Stomach (tissue), 9 donors: ENCODE data around the gene GDPGP1. TPM values are rescaled to one million over a fixed set of nuclear protein-coding genes. Genes with fewer than 3 reads are reported as not detected.
A peak's percentile ranks its signal among the peaks of the same experiment; 100 is the strongest.

ENCODE experiments used
- DNase-seq, 2 donors: peaks; one replicate each; pipeline versions ENCODE4 v3.0.0 to v3.0.0-alpha.2; 2013 to 2019
- H3K27ac ChIP-seq, 5 donors: fragments of 200-600 bp in 4 of 5; sonication (generic) in 4 of 5; one replicate each; pipeline ENCODE4 v1.5.1; 2013 to 2019; ENCODE audit warnings: mild to moderate bottlenecking in 1 of 5, moderate library complexity in 1 of 5
- H3K27me3 ChIP-seq, 3 donors: fragments of 200-600 bp; sonication (generic); one replicate each; pipeline ENCODE4 v1.5.1; 2017 to 2019; ENCODE audit warnings: mixed run types in 1 of 3
- H3K36me3 ChIP-seq, 4 donors: fragments of 200-600 bp; sonication (generic); 1 replicate in 3 of 4; 2 replicates in 1 of 4; pipeline ENCODE4 v1.5.1; 2016 to 2019
- H3K4me1 ChIP-seq, 4 donors: fragments of 200-600 bp; sonication (generic); one replicate each; pipeline ENCODE4 v1.5.1; 2016 to 2019
- H3K4me3 ChIP-seq, 4 donors: fragments of 200-600 bp; sonication (generic) in 3 of 4; one replicate each; pipeline ENCODE4 v1.5.1; 2016 to 2019; ENCODE audit warnings: mild to moderate bottlenecking in 1 of 4
- H3K9me3 ChIP-seq, 4 donors: fragments of 200-600 bp; sonication (generic); one replicate each; pipeline ENCODE4 v1.5.1; 2016 to 2019
- EP300 ChIP-seq: sonication (generic); formaldehyde crosslinking; IDR thresholded peaks from one replicate; pipeline ENCODE4 v1.6.1; 2017; ENCODE audit warnings: antibody characterized with exemption
- POLR2A ChIP-seq, 4 donors: fragments of 450-650 bp; IDR thresholded peaks; one replicate each; pipeline ENCODE4 v1.6.1; 2016; ENCODE audit warnings: antibody characterized with exemption in 4 of 4, control low read depth in 2 of 4, mild to moderate bottlenecking in 1 of 4, moderate library complexity in 1 of 4
- POLR2AphosphoS5 ChIP-seq, 3 donors: sonication (generic); formaldehyde crosslinking; IDR thresholded peaks; one replicate each; pipeline ENCODE4 v1.6.1; 2016; ENCODE audit warnings: antibody characterized with exemption in 3 of 3
- WGBS, 5 donors: extraction: QIAGEN DNeasy Blood & Tissue Kit in 3 of 5; methylation state at CpG; one replicate each; pipeline versions ENCODE4 v1.1.5 to v1.1.7; 2013 to 2018; 5-methylcytosine and 5-hydroxymethylcytosine counted together
- intact Hi-C: fragments of 100-400 bp; cut with DNase I; formaldehyde crosslinking; loops from one replicate; pipeline ENCODE4 v1.15.1; 2023; ENCODE audit warnings: low total_unique reads
- polyA plus RNA-seq, 3 donors: library from polyadenylated mRNA; stranded (reverse); fragments of 200-250 nt; gene quantifications; one replicate each; pipeline ENCODE4 v1.2.3, GENCODE V29; 2013
- total RNA-seq, 5 donors: library from RNA; depleted of rRNA; stranded (reverse); fragments of >200 nt; gene quantifications; one replicate each; pipeline versions ENCODE4 v1.1.0 to v1.2.3, GENCODE V29; 2014 to 2016
- TF ChIP-seq, protein P1 (sequence below), 7 experiments: fragments of 450-650 bp in 4 of 7; fragments of 200-600 bp in 3 of 7; sonication (generic) in 3 of 7; IDR thresholded peaks; one replicate each; pipeline ENCODE4 v1.5.1; 2016 to 2019; ENCODE audit warnings: antibody characterized with exemption in 7 of 7, control low read depth in 2 of 7, mild to moderate bottlenecking in 1 of 7
- donor health status: healthy with polysubstance abuse.
- donor health status: Bipolar disorder and iron deficiency.
- donor health status: healthy.

The GDPGP1 gene
- total and polyA plus RNA-seq, 8 donors: under 0.01 to 26.6 (median 3.2) TPM; not detected in 1

DNA sequence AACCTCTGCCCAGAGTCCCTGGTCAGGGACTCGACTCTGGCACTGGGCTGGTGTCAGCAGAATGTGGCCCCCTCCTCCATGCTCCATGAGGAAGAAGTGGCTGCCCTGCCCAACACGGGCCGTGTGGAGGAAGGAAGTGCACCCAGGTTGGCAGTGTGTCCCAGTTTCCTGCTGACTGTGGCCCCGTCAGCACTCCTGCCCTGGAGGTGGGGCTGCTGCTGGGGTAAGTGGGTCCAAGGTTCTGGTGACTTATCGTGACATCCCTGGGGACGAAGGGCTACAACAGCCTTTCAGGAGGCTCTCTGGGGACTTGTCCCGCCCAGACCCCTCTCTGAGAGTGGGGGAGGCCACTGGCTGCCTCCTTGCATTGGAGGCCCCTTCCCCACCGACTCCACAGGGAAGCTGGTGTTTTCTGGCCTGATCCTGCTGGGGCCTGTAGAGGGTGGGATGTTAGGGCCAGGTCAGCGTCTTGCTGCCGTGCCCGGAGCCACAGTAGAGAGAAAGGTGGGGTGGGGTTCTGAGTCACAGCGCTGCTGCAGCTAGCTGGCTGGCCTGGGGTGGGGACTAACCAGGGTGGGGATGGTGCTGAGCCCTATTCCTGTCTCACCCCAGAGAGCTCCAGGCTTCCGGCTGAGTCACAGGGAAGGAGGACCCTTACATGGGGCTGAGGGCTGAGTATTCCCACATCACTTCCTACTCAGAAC lies 22.4 kb upstream of the GDPGP1 start:
- peak; percentile 79 to 92 for DNase-seq
- TF ChIP-seq, protein P1, sequence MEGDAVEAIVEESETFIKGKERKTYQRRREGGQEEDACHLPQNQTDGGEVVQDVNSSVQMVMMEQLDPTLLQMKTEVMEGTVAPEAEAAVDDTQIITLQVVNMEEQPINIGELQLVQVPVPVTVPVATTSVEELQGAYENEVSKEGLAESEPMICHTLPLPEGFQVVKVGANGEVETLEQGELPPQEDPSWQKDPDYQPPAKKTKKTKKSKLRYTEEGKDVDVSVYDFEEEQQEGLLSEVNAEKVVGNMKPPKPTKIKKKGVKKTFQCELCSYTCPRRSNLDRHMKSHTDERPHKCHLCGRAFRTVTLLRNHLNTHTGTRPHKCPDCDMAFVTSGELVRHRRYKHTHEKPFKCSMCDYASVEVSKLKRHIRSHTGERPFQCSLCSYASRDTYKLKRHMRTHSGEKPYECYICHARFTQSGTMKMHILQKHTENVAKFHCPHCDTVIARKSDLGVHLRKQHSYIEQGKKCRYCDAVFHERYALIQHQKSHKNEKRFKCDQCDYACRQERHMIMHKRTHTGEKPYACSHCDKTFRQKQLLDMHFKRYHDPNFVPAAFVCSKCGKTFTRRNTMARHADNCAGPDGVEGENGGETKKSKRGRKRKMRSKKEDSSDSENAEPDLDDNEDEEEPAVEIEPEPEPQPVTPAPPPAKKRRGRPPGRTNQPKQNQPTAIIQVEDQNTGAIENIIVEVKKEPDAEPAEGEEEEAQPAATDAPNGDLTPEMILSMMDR (IDR thresholded peaks at IDR 0.05): no peak
- no peak for TF ChIP-seq POLR2A (IDR thresholded peaks at IDR 0.05)
- peak in 2 of 3 donors; percentile 61 to 69 for TF ChIP-seq POLR2AphosphoS5 (IDR thresholded peaks at IDR 0.05)
- Histone ChIP-seq H3K36me3 (peaks cover 0 to 37% (median 14%) of the 10 kb centered on the region in 4 donors), H3K27me3 (no peaks in the 10 kb centered on the region), H3K4me1 (peaks cover 39 to 66% (median 54%) of the 10 kb centered on the region in 4 donors), H3K27ac (peak overlapping the region; percentile 83 to 89 (median 84)), H3K9me3 (no peaks in the 10 kb centered on the region), H3K4me3 (no peak overlapping the region)
- 24 to 45% (median 36%) methylated on average over 11 to 13 of the region's 13 CpGs for WGBS, 5 donors
- intact Hi-C loops: no loop called here

DNA sequence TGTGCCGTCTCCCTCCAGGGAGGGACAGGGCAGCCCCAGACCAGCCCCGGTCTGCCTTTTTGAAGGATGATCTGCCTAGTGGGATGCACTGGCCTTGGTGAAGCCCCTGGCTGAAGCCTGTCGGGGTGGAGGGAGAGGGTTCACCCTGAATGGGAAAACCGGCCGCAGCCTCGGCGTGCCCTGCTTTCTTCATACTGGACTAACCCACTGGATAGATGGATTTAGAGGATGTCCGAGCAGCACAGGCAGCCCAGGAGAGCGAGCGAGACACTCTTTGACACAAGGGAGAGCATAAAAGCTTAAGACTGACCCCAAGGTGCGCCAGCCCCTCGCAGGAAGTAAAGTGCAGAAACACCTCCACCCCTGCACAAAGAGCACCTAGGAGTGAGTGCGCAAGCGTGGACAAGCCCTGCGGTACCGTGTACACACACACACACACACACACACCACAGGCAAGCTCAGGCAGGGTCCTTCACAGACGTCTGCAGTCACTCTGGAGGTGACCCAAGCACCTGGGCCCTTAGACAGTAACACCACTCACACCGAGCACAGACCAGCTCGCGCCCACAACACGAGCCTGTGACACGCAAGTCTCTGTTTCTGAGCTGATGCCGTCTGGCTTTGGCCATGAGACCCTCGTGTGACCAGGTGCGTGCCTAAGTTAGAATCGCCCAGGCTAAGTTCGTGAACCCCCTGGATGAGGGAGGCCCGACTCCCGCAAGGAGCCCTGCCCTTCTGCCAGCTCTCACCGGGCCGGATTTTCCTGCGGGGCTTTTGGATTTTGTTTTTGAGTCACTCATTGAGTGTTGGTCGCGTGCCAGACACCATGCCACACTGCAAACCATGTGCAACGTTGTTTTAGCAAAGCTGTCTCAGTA lies 21.5 kb upstream of the GDPGP1 start:
- intact Hi-C loops: no loop called here
- no peak for TF ChIP-seq POLR2A (IDR thresholded peaks at IDR 0.05)
- TF ChIP-seq POLR2AphosphoS5 (IDR thresholded peaks at IDR 0.05): no peak
- TF ChIP-seq EP300: no peak
- TF ChIP-seq, protein P1 (IDR thresholded peaks at IDR 0.05): no peak
- peaks cover 39 to 63% (median 54%) of the 10 kb centered on the region in 4 donors for H3K4me1 ChIP-seq
- H3K9me3 ChIP-seq: no peaks in the 10 kb centered on the region
- no peaks in the 10 kb centered on the region for H3K27me3 ChIP-seq
- no peak overlapping the region for H3K4me3 ChIP-seq
- DNase-seq: peak; percentile 63 to 76
- H3K36me3 ChIP-seq: peaks cover 2 to 33% (median 13%) of the 10 kb centered on the region in 4 donors
- H3K27ac ChIP-seq: peak overlapping the region; percentile 83 to 89 (median 84)
- 41 to 65% (median 50%) methylated on average over 29 to 35 of the region's 35 CpGs for WGBS, 5 donors

GRCh38 chr15:90213122-90213817 lies 20.7 kb upstream of the GDPGP1 start:
- Histone ChIP-seq H3K36me3 (peaks cover 10 to 33% (median 18%) of the 10 kb centered on the region in 4 donors), H3K9me3 (no peaks in the 10 kb centered on the region), H3K27ac (peak overlapping the region; percentile 78 to 89 (median 84)), H3K4me1 (peaks cover 39 to 62% (median 52%) of the 10 kb centered on the region in 4 donors), H3K4me3 (no peak overlapping the region), H3K27me3 (no peaks in the 10 kb centered on the region)
- TF ChIP-seq POLR2AphosphoS5 (IDR thresholded peaks at IDR 0.05) (peak in 2 of 3 donors; percentile 72 to 85), EP300 (no peak), POLR2A (IDR thresholded peaks at IDR 0.05) (no peak)
- TF ChIP-seq, protein P1 (IDR thresholded peaks at IDR 0.05): no peak
- DNase-seq: peak; percentile 88 to 90
- intact Hi-C loops: no loop called here
- WGBS, 5 donors: 27 to 61% (median 37%) methylated on average over 11 to 12 of the region's 12 CpGs

GRCh38 chr15:90213818-90214204 lies 20.2 kb upstream of the GDPGP1 start:
- H3K27ac ChIP-seq: peak overlapping the region; percentile 78 to 89 (median 84)
- no peaks in the 10 kb centered on the region for H3K27me3 ChIP-seq
- no peaks in the 10 kb centered on the region for H3K9me3 ChIP-seq
- peaks cover 13 to 36% (median 22%) of the 10 kb centered on the region in 4 donors for H3K36me3 ChIP-seq
- peaks cover 39 to 62% (median 52%) of the 10 kb centered on the region in 4 donors for H3K4me1 ChIP-seq
- WGBS, 5 donors: 34 to 76% (median 62%) methylated on average over 11 of the region's 11 CpGs
- TF ChIP-seq POLR2AphosphoS5 (IDR thresholded peaks at IDR 0.05) (no peak), EP300 (no peak), POLR2A (IDR thresholded peaks at IDR 0.05) (no peak)
- TF ChIP-seq, protein P1 (IDR thresholded peaks at IDR 0.05): no peak
- no peak overlapping the region for H3K4me3 ChIP-seq
- intact Hi-C loops: no loop called here
- no peak for DNase-seq
